Astrocyte of the spinal cord (primary cell): Measurements from ENCODE around the gene AFF4.

Experiments used
- DNase-seq: peaks from one replicate; pipeline ENCODE4 v3.0.0; 2011; ENCODE audit warnings: low read depth, low spot score
- H3K4me3 ChIP-seq: 2 replicates; pipeline ENCODE4 v1.5.1; 2011; ENCODE audit warnings: low read depth, mild to moderate bottlenecking, low read length, moderate library complexity
- in situ Hi-C: cut with HindIII; loops from 2 replicates; pipeline ENCODE4 v1.10.0; 2017; ENCODE audit warnings: low sequenced_read_pairs
- TF ChIP-seq, protein P1 (sequence below): IDR thresholded peaks from 2 replicates; pipeline ENCODE4 v1.5.1; 2012; ENCODE audit warnings: low read depth, mild to moderate bottlenecking, low read length, inconsistent platforms

The AFF4 gene

DNA sequence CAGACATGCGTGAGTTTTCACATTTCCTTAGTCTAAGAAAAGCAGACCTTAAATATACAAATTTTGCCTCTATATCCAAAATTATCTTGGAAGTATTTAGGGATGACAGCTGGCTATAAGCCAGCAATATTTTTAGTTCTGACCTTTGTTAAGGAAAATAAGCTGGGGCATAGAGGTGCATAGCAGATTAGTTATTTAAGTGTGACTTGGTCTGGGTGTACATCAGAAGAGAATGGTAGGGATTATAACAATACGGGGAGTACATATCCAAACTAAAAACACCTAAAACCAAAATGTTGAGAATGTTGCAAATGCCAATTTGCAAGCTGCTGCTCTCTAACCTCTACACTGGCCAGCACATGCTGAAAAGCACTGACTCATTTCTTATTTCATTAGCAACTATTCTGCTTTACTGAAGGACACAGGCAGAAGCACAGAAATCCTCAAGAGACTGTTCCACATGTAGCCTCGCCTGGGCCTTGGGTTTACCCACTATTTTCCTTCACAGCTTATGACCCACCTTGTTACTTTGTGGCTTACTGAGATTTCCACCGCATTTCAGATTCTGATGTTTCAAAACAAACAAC is 67.6 kb downstream of the AFF4 start:
- TF ChIP-seq, protein P1, sequence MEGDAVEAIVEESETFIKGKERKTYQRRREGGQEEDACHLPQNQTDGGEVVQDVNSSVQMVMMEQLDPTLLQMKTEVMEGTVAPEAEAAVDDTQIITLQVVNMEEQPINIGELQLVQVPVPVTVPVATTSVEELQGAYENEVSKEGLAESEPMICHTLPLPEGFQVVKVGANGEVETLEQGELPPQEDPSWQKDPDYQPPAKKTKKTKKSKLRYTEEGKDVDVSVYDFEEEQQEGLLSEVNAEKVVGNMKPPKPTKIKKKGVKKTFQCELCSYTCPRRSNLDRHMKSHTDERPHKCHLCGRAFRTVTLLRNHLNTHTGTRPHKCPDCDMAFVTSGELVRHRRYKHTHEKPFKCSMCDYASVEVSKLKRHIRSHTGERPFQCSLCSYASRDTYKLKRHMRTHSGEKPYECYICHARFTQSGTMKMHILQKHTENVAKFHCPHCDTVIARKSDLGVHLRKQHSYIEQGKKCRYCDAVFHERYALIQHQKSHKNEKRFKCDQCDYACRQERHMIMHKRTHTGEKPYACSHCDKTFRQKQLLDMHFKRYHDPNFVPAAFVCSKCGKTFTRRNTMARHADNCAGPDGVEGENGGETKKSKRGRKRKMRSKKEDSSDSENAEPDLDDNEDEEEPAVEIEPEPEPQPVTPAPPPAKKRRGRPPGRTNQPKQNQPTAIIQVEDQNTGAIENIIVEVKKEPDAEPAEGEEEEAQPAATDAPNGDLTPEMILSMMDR: no peak
- no peak overlapping the region for H3K4me3 ChIP-seq
- DNase-seq: no peak
- in situ Hi-C loops: no loop called here

DNA sequence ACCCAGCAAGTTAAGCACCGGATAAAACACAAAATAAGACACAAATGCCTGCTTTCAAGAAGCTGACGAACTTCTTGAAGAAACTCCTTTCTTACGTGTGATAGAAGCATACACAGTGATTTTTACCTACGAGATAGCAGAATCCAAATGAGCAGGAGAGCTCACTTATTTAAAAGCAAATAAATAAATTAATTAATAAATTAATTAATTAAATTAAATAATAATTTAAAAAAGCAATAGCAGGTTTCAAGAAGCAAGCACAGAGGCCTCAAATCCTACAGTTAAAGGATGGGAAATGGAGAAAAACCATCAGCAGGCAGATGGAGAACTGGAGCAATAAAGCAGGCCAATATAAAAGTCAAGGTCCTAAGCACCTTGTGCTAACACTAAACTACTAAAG is 72.6 kb downstream of the AFF4 start:
- TF ChIP-seq, protein P1: no peak
- in situ Hi-C loops: no loop called here
- H3K4me3 ChIP-seq: no peak overlapping the region
- DNase-seq: no peak

DNA sequence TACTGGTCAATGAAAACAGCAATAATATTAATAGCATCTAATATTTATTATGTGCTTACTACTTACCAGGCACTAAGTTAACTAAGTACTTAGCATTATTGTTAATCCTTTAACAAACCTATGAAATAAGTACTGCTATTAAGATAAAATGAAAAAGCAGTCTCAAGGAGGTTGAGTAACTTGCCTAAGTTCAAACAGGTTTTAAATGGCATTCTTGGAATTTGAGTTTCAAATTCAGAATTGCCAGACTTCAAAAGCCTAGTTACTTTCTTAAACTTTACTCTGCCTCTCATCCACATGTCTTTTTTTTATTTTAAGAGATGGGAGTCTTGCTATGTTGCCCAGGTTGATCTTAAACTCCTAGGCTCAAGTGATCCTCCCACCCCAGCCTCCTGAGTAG is 73.9 kb downstream of the AFF4 start:
- H3K4me3 ChIP-seq: no peak overlapping the region
- DNase-seq: no peak
- in situ Hi-C loops: no loop called here
- TF ChIP-seq, protein P1: no peak

DNA sequence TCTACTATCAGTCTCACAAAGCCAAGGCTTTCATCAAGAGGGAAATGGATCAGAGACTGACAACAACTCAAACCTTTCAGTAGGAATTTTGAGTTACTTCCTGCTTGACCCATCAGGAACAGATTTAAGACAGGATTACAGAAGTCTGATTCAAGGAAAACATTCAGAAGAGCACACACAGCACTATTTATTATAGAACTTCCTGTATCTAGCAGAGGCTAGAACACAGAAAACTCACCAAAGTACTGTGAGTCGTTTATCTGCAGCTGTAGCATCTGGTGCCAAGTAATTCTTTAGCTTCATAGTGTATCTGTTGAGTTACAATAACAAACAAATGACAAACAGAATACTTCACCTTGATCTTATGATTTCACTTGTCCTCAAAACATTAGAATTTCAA is 76.2 kb downstream of the AFF4 start:
- no peak for DNase-seq
- H3K4me3 ChIP-seq: no peak overlapping the region
- in situ Hi-C loops: no loop called here
- TF ChIP-seq, protein P1: no peak

DNA sequence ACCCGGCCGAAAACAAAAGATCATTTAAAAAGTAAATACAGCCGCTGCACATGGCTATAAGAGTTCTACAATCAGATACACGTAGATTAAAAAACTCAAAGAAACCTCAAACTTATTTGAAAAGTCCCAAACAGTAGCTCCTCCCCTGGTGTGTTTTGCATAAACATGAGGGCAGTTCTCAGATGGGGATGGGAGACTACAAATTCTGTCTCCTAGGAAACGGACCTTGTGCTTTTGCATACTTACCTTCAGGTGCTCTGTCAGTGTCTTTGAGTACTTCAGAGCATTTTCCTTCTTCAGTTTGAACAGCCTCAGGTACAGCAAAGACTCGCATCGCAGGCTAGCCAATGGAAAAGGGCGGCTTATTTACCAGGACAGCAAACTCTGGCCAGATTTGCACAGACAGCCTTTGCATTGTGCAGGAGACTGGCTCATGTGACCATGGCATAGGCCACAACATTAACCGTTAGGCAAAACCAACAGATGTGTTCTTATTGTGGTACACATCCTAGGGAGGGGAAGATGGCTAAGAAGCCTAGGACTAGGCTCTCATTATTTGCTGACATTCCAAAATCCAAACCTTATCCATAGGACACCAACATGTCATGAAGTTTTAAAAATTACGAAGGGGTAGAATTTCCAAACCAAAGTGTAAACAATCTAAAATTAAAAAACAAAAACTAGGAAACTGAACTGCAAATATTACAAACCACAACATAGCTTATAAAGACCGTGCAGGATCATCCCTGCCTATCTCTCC is 77.2 kb downstream of the AFF4 start:
- in situ Hi-C loops: no loop called here
- no peak overlapping the region for H3K4me3 ChIP-seq
- TF ChIP-seq, protein P1: no peak
- no peak for DNase-seq

DNA sequence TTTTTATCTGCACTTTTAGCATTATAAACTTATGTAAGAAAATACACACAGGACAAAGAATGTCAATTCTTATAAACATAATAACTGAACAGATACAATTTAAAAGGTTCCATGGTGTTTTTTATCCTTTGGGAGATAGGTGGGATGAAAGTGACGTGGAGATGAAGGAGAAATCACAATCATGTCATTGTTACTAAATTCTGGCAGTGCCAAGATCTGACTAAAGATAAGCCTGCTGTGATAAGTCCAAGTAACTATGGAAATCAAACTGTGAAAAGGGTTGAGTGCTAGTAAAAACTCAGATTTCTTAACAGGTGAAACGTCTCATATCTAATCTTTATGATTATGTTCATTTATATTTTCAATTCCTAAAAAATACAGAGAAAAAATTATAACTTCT is 78.9 kb downstream of the AFF4 start:
- TF ChIP-seq, protein P1: no peak
- in situ Hi-C loops: no loop called here
- DNase-seq: no peak
- no peak overlapping the region for H3K4me3 ChIP-seq
